CD4-positive, alpha-beta T cell treated with Interleukin-2 at 100 ng/mL for 4 hours (primary cell): Measurements from ENCODE around the gene SMARCB1.
"Not testable (repeated sequence)": the region's sequence is repeated elsewhere in the genome, so short reads cannot be mapped to it uniquely, and the experiment has no call there.

ENCODE experiments used
- DNase-seq: peaks from one replicate; pipeline ENCODE4 v3.0.0-alpha.2; 2020; ENCODE audit warnings: low spot score

SMARCB1 gene

GRCh38 chr22:23846081-23846469 is 59.3 kb downstream of the SMARCB1 start:
- no peak for DNase-seq

- DNase-seq = no peak
These were observed 60.6 kb downstream of the SMARCB1 start for GRCh38 chr22:23847310-23847920.

GRCh38 chr22:23847991-23848864 is 61.5 kb downstream of the SMARCB1 start:
- DNase-seq = no peak

- peak; percentile 86 for DNase-seq
These were observed 62.5 kb downstream of the SMARCB1 start for GRCh38 chr22:23849009-23850006.

GRCh38 chr22:23850136-23850611 is 63.4 kb downstream of the SMARCB1 start:
- no peak for DNase-seq

- no peak for DNase-seq
These were observed 70.2 kb downstream of the SMARCB1 start for GRCh38 chr22:23856721-23857605.

- peak; percentile 96 for DNase-seq
These were observed 71.1 kb downstream of the SMARCB1 start, which contains the start of gene SLC2A11 for GRCh38 chr22:23857606-23858483. Gene SLC2A11, plus strand, starts transcription at chr22:23857875. Its CDS starts 125 bp downstream, at chr22:23858000.

GRCh38 chr22:23858484-23858815 is 71.7 kb downstream of the SMARCB1 start:
- DNase-seq = no peak

GRCh38 chr22:23859201-23859600 is 72.4 kb downstream of the SMARCB1 start:
- no peak for DNase-seq

GRCh38 chr22:23860187-23860586 is 73.4 kb downstream of the SMARCB1 start:
- not testable (repeated sequence) for DNase-seq

- DNase-seq = peak; percentile 32
These were observed 75.3 kb downstream of the SMARCB1 start for GRCh38 chr22:23862103-23862502.

- DNase-seq = not testable (repeated sequence)
These were observed 77.9 kb downstream of the SMARCB1 start for GRCh38 chr22:23864499-23865154.

- no peak for DNase-seq
These were observed 81.8 kb downstream of the SMARCB1 start for GRCh38 chr22:23868580-23868979.

- no peak for DNase-seq
These were observed 88.1 kb downstream of the SMARCB1 start for GRCh38 chr22:23874871-23875270.

GRCh38 chr22:23875801-23876200 is 89.0 kb downstream of the SMARCB1 start:
- DNase-seq = no peak

- DNase-seq = no peak
These were observed 90.8 kb downstream of the SMARCB1 start for GRCh38 chr22:23877566-23877965.

GRCh38 chr22:23878219-23878618 is 91.5 kb downstream of the SMARCB1 start:
- DNase-seq = no peak

GRCh38 chr22:23882370-23882769 is 95.6 kb downstream of the SMARCB1 start:
- DNase-seq = no peak

GRCh38 chr22:23883658-23884057 is 96.9 kb downstream of the SMARCB1 start:
- no peak for DNase-seq
